ENCODE results near the gene RFWD3. TPM values are rescaled to one million over a fixed set of nuclear protein-coding genes. Genes with fewer than 3 reads are reported as not detected.

RFWD3 gene
- total and polyA plus RNA-seq, 9 donors, result 9.5 to 16.1 (median 11.8) TPM

GRCh38 chr16:74650966-74651567 is 15.6 kb downstream of the RFWD3 start:
- Histone ChIP-seq H3K36me3 (ENCODE audit: control insufficient read depth, insufficient read depth, low read length) (peaks cover 47% of the 10 kb centered on the region), H3K4me3 (ENCODE audit: low read length) (no peak overlapping the region), H3K27me3 (ENCODE audit: control insufficient read depth, insufficient read depth, low read length) (no peaks in the 10 kb centered on the region), H3K4me1 (ENCODE audit: control insufficient read depth, insufficient read depth, low read length) (no peaks in the 10 kb centered on the region), H3K27ac (ENCODE audit: low read length) (no peak overlapping the region), H3K9me3 (replicated peaks; ENCODE audit: control insufficient read depth, low read depth, low read length) (no peaks in the 10 kb centered on the region)
- WGBS (ENCODE audit: insufficient coverage), result 83% methylated on average over 1 of the region's 6 CpGs
- no peak for DNase-seq

GRCh38 chr16:74649839-74650504 is 16.7 kb downstream of the RFWD3 start:
- no peak overlapping the region for H3K4me3 ChIP-seq (ENCODE audit: low read length)
- H3K4me1 ChIP-seq (ENCODE audit: control insufficient read depth, insufficient read depth, low read length), result no peaks in the 10 kb centered on the region
- no peaks in the 10 kb centered on the region for H3K27me3 ChIP-seq (ENCODE audit: control insufficient read depth, insufficient read depth, low read length)
- no peak overlapping the region for H3K27ac ChIP-seq (ENCODE audit: low read length)
- H3K36me3 ChIP-seq (ENCODE audit: control insufficient read depth, insufficient read depth, low read length), result peaks cover 39% of the 10 kb centered on the region
- no CpG with 5 or more reads among the region's 1 CpG for WGBS (ENCODE audit: insufficient coverage)
- H3K9me3 ChIP-seq (replicated peaks; ENCODE audit: control insufficient read depth, low read depth, low read length), result no peaks in the 10 kb centered on the region
- DNase-seq, result no peak

GRCh38 chr16:74641969-74642368 is 24.7 kb downstream of the RFWD3 start:
- DNase-seq, result no peak
- Histone ChIP-seq H3K9me3 (replicated peaks; ENCODE audit: control insufficient read depth, low read depth, low read length) (no peaks in the 10 kb centered on the region), H3K4me3 (ENCODE audit: low read length) (no peak overlapping the region), H3K27ac (ENCODE audit: low read length) (no peak overlapping the region), H3K4me1 (ENCODE audit: control insufficient read depth, insufficient read depth, low read length) (no peaks in the 10 kb centered on the region), H3K36me3 (ENCODE audit: control insufficient read depth, insufficient read depth, low read length) (peaks cover 25% of the 10 kb centered on the region), H3K27me3 (ENCODE audit: control insufficient read depth, insufficient read depth, low read length) (no peaks in the 10 kb centered on the region)
- 100% methylated on average over 3 of the region's 8 CpGs for WGBS (ENCODE audit: insufficient coverage)

- DNase-seq, result no peak
- no peak overlapping the region for H3K4me3 ChIP-seq (ENCODE audit: low read length)
- H3K9me3 ChIP-seq (replicated peaks; ENCODE audit: control insufficient read depth, low read depth, low read length), result no peaks in the 10 kb centered on the region
- no peaks in the 10 kb centered on the region for H3K27me3 ChIP-seq (ENCODE audit: control insufficient read depth, insufficient read depth, low read length)
- no peak overlapping the region for H3K27ac ChIP-seq (ENCODE audit: low read length)
- H3K36me3 ChIP-seq (ENCODE audit: control insufficient read depth, insufficient read depth, low read length), result peaks cover 27% of the 10 kb centered on the region
- H3K4me1 ChIP-seq (ENCODE audit: control insufficient read depth, insufficient read depth, low read length), result no peaks in the 10 kb centered on the region
- WGBS (ENCODE audit: insufficient coverage), result 86% methylated on average over 5 of the region's 7 CpGs
These were observed 28.8 kb downstream of the RFWD3 start for GRCh38 chr16:74637742-74638453.

GRCh38 chr16:74635303-74635702 is 31.4 kb downstream of the RFWD3 start:
- 0% methylated on average over 1 of the region's 5 CpGs for WGBS (ENCODE audit: insufficient coverage)
- H3K36me3 ChIP-seq (ENCODE audit: control insufficient read depth, insufficient read depth, low read length), result peaks cover 42% of the 10 kb centered on the region

GRCh38 chr16:74633686-74634085 is 33.0 kb downstream of the RFWD3 start:
- WGBS (ENCODE audit: insufficient coverage), result 96% methylated on average over 3 of the region's 7 CpGs
- Histone ChIP-seq H3K36me3 (ENCODE audit: control insufficient read depth, insufficient read depth, low read length) (peaks cover 46% of the 10 kb centered on the region), H3K27me3 (ENCODE audit: control insufficient read depth, insufficient read depth, low read length) (no peaks in the 10 kb centered on the region), H3K4me1 (ENCODE audit: control insufficient read depth, insufficient read depth, low read length) (no peaks in the 10 kb centered on the region), H3K27ac (ENCODE audit: low read length) (no peak overlapping the region), H3K9me3 (replicated peaks; ENCODE audit: control insufficient read depth, low read depth, low read length) (no peaks in the 10 kb centered on the region), H3K4me3 (ENCODE audit: low read length) (no peak overlapping the region)
- DNase-seq, result no peak

More at GRCh38 chr16:74635303-74635702, 31.4 kb downstream of the RFWD3 start:
- no peak for DNase-seq
- H3K4me3 ChIP-seq (ENCODE audit: low read length), result no peak overlapping the region
- no peaks in the 10 kb centered on the region for H3K9me3 ChIP-seq (replicated peaks; ENCODE audit: control insufficient read depth, low read depth, low read length)
- no peak overlapping the region for H3K27ac ChIP-seq (ENCODE audit: low read length)
- no peaks in the 10 kb centered on the region for H3K27me3 ChIP-seq (ENCODE audit: control insufficient read depth, insufficient read depth, low read length)
- no peaks in the 10 kb centered on the region for H3K4me1 ChIP-seq (ENCODE audit: control insufficient read depth, insufficient read depth, low read length)

- WGBS (ENCODE audit: insufficient coverage), result 81% methylated on average over 5 of the region's 6 CpGs
- Histone ChIP-seq H3K4me3 (ENCODE audit: low read length) (no peak overlapping the region), H3K4me1 (ENCODE audit: control insufficient read depth, insufficient read depth, low read length) (no peaks in the 10 kb centered on the region), H3K36me3 (ENCODE audit: control insufficient read depth, insufficient read depth, low read length) (peaks cover 75% of the 10 kb centered on the region), H3K27me3 (ENCODE audit: control insufficient read depth, insufficient read depth, low read length) (no peaks in the 10 kb centered on the region), H3K9me3 (replicated peaks; ENCODE audit: control insufficient read depth, low read depth, low read length) (no peaks in the 10 kb centered on the region), H3K27ac (ENCODE audit: low read length) (no peak overlapping the region)
- DNase-seq, result no peak
These were observed 39.0 kb downstream of the RFWD3 start for GRCh38 chr16:74627506-74628220.

GRCh38 chr16:74626741-74627416 is 39.8 kb downstream of the RFWD3 start:
- H3K4me3 ChIP-seq (ENCODE audit: low read length), result no peak overlapping the region
- DNase-seq, result no peak
- H3K27ac ChIP-seq (ENCODE audit: low read length), result no peak overlapping the region
- no peaks in the 10 kb centered on the region for H3K9me3 ChIP-seq (replicated peaks; ENCODE audit: control insufficient read depth, low read depth, low read length)
- H3K36me3 ChIP-seq (ENCODE audit: control insufficient read depth, insufficient read depth, low read length), result peaks cover 76% of the 10 kb centered on the region
- no peaks in the 10 kb centered on the region for H3K27me3 ChIP-seq (ENCODE audit: control insufficient read depth, insufficient read depth, low read length)
- WGBS (ENCODE audit: insufficient coverage), result no CpG with 5 or more reads among the region's 1 CpG
- H3K4me1 ChIP-seq (ENCODE audit: control insufficient read depth, insufficient read depth, low read length), result no peaks in the 10 kb centered on the region

GRCh38 chr16:74625500-74626350 is 41.0 kb downstream of the RFWD3 start:
- no peaks in the 10 kb centered on the region for H3K4me1 ChIP-seq (ENCODE audit: control insufficient read depth, insufficient read depth, low read length)
- no peak overlapping the region for H3K27ac ChIP-seq (ENCODE audit: low read length)
- H3K27me3 ChIP-seq (ENCODE audit: control insufficient read depth, insufficient read depth, low read length), result no peaks in the 10 kb centered on the region
- peaks cover 72% of the 10 kb centered on the region for H3K36me3 ChIP-seq (ENCODE audit: control insufficient read depth, insufficient read depth, low read length)
- H3K4me3 ChIP-seq (ENCODE audit: low read length), result no peak overlapping the region
- WGBS (ENCODE audit: insufficient coverage), result 92% methylated on average over 2 of the region's 14 CpGs
- no peak for DNase-seq
- no peaks in the 10 kb centered on the region for H3K9me3 ChIP-seq (replicated peaks; ENCODE audit: control insufficient read depth, low read depth, low read length)
